ENCODE measurements around the gene DAND5. TPM values are rescaled to one million over a fixed set of nuclear protein-coding genes. Genes with fewer than 3 reads are reported as not detected.

DAND5 gene
- total and polyA plus RNA-seq, 12 donors, result 0.71 to 14.4 (median 9.7) TPM

DNA sequence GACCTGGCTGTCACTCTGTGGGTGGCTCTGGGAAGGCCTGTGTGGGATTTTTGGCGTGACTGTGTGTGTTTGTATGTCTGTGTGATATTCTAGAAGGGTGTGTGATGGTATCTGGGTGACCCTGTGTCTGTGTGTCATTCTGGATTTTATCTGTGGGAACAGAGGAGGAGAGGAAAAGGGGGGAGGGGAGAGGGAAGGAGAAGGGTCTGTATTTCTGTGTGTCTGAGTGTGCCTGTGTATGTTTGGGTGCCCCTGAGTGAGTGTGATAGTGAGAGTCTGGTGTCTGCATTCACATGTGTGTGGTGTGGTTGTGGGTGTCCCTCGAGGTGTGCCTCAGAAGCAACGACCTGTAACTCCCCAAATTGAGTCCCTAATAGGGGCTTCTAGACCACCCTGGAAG is 17.8 kb downstream of the DAND5 start:
- ATAC-seq (no peak), DNase-seq (no peak)
- Histone ChIP-seq H3K27ac (no peak overlapping the region), H3K36me3 (no peaks in the 10 kb centered on the region), H3K27me3 (no peaks in the 10 kb centered on the region), H3K9me3 (no peaks in the 10 kb centered on the region), H3K4me3 (no peak overlapping the region), H3K4me1 (peaks cover 3 to 29% (median 24%) of the 10 kb centered on the region in 9 donors)
- intact Hi-C loops (cut with DNase I), result loop anchor here in 4 of 10 donors (5.0 to 10.0 kb wide), 4 partner anchors 40 to 90 kb away; no protein-coding TSS in a partner anchor
- TF ChIP-seq, protein P1, sequence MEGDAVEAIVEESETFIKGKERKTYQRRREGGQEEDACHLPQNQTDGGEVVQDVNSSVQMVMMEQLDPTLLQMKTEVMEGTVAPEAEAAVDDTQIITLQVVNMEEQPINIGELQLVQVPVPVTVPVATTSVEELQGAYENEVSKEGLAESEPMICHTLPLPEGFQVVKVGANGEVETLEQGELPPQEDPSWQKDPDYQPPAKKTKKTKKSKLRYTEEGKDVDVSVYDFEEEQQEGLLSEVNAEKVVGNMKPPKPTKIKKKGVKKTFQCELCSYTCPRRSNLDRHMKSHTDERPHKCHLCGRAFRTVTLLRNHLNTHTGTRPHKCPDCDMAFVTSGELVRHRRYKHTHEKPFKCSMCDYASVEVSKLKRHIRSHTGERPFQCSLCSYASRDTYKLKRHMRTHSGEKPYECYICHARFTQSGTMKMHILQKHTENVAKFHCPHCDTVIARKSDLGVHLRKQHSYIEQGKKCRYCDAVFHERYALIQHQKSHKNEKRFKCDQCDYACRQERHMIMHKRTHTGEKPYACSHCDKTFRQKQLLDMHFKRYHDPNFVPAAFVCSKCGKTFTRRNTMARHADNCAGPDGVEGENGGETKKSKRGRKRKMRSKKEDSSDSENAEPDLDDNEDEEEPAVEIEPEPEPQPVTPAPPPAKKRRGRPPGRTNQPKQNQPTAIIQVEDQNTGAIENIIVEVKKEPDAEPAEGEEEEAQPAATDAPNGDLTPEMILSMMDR (IDR thresholded peaks at IDR 0.05), result no peak
- 79 to 89% methylated on average over 3 of the region's 3 CpGs for WGBS, 2 donors

GRCh38 chr19:12987781-12988180 is 18.4 kb downstream of the DAND5 start:
- WGBS, 2 donors, result 81 to 85% methylated on average over 9 to 10 of the region's 10 CpGs
- intact Hi-C loops (cut with DNase I), result loop anchor here in 4 of 10 donors (5.0 to 10.0 kb wide), 4 partner anchors 40 to 90 kb away; no protein-coding TSS in a partner anchor
- Histone ChIP-seq H3K36me3 (no peaks in the 10 kb centered on the region), H3K4me3 (no peak overlapping the region), H3K27ac (no peak overlapping the region), H3K4me1 (peaks cover 3 to 29% (median 23%) of the 10 kb centered on the region in 9 donors), H3K9me3 (no peaks in the 10 kb centered on the region), H3K27me3 (no peaks in the 10 kb centered on the region)
- DNase-seq (no peak), ATAC-seq (no peak)
- TF ChIP-seq, protein P1 (IDR thresholded peaks at IDR 0.05), result no peak

DNA sequence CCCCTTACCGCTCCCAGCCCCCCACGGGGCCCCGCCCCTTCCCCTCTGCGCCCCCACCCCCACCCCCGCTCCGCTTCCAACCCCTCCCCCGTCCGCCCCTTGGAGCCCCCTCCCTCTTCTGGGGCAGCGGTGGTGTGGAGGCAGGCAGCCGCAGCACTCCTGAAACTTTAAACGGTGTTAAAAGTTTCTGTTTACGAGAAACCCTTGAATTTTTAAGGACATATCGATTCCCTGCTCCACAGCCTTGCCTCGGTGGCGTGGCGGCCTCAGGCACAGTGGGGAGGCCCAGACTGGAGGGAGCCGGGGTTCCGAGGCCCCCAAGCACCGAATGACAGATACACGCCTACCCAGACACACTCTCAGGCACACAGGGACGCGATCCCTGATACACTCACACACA is 21.1 kb downstream of the DAND5 start:
- TF ChIP-seq, protein P1 (IDR thresholded peaks at IDR 0.05), result no peak
- no peaks in the 10 kb centered on the region for H3K27me3 ChIP-seq
- ATAC-seq (no peak), DNase-seq (no peak)
- intact Hi-C loops (cut with DNase I), result loop anchor here in 3 of 10 donors (5.0 to 10.0 kb wide), 4 partner anchors 37 to 97 kb away; no protein-coding TSS in a partner anchor
- no peak overlapping the region for H3K4me3 ChIP-seq
- 45 to 51% methylated on average over 21 to 22 of the region's 22 CpGs for WGBS, 2 donors
- no peaks in the 10 kb centered on the region for H3K36me3 ChIP-seq
- no peak overlapping the region for H3K27ac ChIP-seq
- H3K4me1 ChIP-seq, result peaks cover 0 to 10% (median 6%) of the 10 kb centered on the region in 9 donors
- H3K9me3 ChIP-seq, result no peaks in the 10 kb centered on the region

GRCh38 chr19:12990853-12991252 is 21.5 kb downstream of the DAND5 start:
- intact Hi-C loops (cut with DNase I), result loop anchor here in 3 of 10 donors (5.0 to 10.0 kb wide), 4 partner anchors 36 to 96 kb away; no protein-coding TSS in a partner anchor
- no peak for ATAC-seq
- H3K4me3 ChIP-seq, result no peak overlapping the region
- TF ChIP-seq, protein P1 (IDR thresholded peaks at IDR 0.05), result no peak
- no peaks in the 10 kb centered on the region for H3K9me3 ChIP-seq
- DNase-seq, result no peak
- WGBS, 2 donors, result 74 to 79% methylated on average over 3 of the region's 3 CpGs
- no peaks in the 10 kb centered on the region for H3K36me3 ChIP-seq
- H3K27ac ChIP-seq, result no peak overlapping the region
- peaks cover 0 to 6% (median 1%) of the 10 kb centered on the region in 9 donors for H3K4me1 ChIP-seq
- peaks cover 0 to under 1% (median 0%) of the 10 kb centered on the region in 7 donors for H3K27me3 ChIP-seq
